ENCODE measurements around the gene METTL16. TPM values are rescaled to one million over a fixed set of nuclear protein-coding genes. Genes with fewer than 3 reads are reported as not detected.

METTL16 gene
- polyA plus RNA-seq, 12 donors: 10.8 to 74.4 (median 23.7) TPM

Other genes with a start within 250 kb of the METTL16 start
- gene SMG6, start 208.1 kb downstream of the METTL16 start, polyA plus RNA-seq (ENCODE audit: insufficient read length in 12 of 12): 10 to 100 TPM in 11 of 12 donors, not detected in 1; 12.2 to 33.6 (median 18.2) TPM
- gene SRR, start 207.9 kb downstream of the METTL16 start, polyA plus RNA-seq (ENCODE audit: insufficient read length in 12 of 12): 10 to 100 TPM in 11 of 12 donors, not detected in 1; 14.2 to 46.0 (median 20.7) TPM
- 10 to 100 TPM in 11 of 12 donors, not detected in 1; 26.7 to 41.9 (median 38.8) TPM for gene TSR1, start 175.4 kb downstream of the METTL16 start, polyA plus RNA-seq (ENCODE audit: insufficient read length in 12 of 12)
- gene SGSM2, start 174.4 kb downstream of the METTL16 start, polyA plus RNA-seq (ENCODE audit: insufficient read length in 12 of 12): 10 to 100 TPM in 11 of 12 donors, not detected in 1; 34.4 to 71.3 (median 39.9) TPM
- 10 to 100 TPM in 10 of 12 donors, 1 to 10 TPM in 1, not detected in 1; 9.5 to 26.0 (median 14.5) TPM for gene MNT, start 110.8 kb downstream of the METTL16 start, polyA plus RNA-seq (ENCODE audit: insufficient read length in 12 of 12)
- 100 to 1,000 TPM in 8 of 12 donors, 10 to 100 TPM in 3, not detected in 1; 70.3 to 131 (median 108) TPM for gene PAFAH1B1, start 81.8 kb upstream of the METTL16 start, polyA plus RNA-seq (ENCODE audit: insufficient read length in 12 of 12)
- gene CLUH, start 199.9 kb upstream of the METTL16 start, polyA plus RNA-seq (ENCODE audit: insufficient read length in 12 of 12): 10 to 100 TPM in 11 of 12 donors, not detected in 1; 32.6 to 57.7 (median 38.1) TPM
- under 1 TPM in 9 of 12 donors, not detected in 3; 0.09 to 0.47 (median 0.16) TPM for gene CCDC92B, start 237.8 kb upstream of the METTL16 start, polyA plus RNA-seq (ENCODE audit: insufficient read length in 12 of 12)